NCI-H2171 (cell line): ENCODE results near the gene PAX8.
A peak's percentile ranks its signal among the peaks of the same experiment; 100 is the strongest.

Source experiments
- DNase-seq: peaks from one replicate; lab custom pipeline; 2025; lab: John Stamatoyannopoulos, UW

PAX8 gene

DNA sequence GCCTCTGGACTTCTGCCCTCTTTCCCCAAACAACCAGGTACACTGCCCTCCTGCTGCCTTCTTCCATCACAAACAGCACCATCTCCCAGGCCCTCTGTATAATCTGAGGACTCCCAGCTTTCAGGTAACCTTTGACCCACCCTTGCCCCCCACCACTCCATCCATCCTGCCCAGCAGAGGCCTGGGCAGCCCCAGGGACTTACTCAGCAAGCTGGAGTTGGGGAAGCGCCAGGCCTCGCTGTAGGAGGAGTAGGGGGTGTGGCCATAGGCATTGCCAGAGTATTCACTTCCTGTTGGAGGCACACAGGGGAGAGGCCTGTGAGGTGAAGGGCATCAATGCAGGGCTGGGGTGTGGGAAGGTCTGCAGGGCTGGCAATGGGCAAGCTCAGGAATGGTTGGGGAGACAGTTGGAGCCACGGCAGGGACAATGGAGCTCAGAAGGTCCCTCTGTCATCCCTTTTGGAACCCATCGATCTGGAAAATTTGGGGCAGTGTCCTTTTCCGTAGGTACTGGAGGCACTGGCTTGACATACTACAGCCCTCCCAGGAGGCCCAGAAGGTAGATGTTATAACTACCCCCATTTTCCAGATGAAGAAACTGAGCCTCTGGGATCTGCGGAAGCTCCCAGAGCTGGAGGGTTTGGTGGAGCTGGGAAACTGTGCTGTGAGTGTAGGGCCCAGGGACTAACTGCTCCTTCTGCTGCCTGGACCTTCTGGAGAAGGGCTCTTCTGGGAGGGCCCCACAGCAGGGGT is 58.7 kb downstream of the PAX8 start:
- no peak for DNase-seq

DNA sequence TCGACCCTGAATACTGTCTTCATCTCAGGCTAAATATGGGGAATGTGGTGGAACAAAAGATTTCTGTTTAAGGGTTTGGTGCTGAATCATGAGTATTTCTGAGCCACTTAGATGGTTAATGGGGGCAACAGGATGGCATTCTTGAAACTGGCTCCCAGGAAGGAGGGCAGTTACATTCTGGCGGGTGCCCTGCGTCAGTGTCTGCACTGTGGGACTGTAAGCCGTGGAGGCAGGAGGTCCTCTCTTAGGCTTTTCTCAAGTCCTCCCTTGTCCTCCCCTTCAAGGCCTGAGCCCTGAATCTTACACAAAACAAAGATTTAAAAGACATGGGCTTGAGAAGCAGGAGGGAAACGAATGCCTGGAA is 59.2 kb downstream of the PAX8 start:
- no peak for DNase-seq

GRCh38 chr2:113219092-113219441 is 59.7 kb downstream of the PAX8 start:
- DNase-seq: no peak

DNA sequence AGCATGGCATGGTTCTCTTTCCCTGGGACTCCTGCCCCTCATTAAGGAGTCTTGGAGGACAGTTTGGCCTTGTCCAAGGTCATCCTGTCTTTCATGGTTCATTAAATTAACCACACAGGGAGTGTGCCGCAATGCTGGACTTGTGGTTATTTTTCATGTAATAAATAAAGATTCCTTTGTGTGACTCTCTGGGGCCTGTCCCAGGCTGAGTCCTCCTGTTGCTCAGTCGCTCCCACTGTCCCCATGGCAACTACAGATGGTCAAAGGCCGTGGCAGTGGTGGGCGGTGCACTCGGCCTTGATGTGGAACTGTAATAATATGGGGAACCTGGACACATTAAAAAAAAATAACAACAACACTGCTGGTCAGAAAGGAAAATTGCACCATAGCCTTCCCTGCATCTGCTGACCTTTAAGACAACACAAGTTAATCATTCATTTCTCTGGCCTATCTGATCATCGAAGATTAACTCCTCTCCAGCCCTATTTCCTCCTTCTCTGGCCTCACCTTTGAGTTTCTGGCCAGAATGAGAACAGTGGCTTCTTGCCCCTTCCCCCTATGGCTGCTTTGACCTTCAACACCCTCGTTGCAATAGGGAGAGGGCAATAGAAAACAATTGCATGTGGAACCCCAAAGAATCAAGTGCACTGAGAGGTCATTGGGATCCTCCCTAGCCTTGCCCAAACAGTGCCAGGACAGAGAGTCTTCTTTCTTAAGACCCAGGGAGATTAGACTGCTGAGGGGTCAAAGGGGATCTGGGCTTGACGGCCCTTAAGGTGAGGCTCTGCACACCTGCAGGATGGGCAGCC is 60.2 kb downstream of the PAX8 start:
- DNase-seq: no peak

- DNase-seq: no peak
These were observed 61.1 kb downstream of the PAX8 start for GRCh38 chr2:113217455-113218282.

DNA sequence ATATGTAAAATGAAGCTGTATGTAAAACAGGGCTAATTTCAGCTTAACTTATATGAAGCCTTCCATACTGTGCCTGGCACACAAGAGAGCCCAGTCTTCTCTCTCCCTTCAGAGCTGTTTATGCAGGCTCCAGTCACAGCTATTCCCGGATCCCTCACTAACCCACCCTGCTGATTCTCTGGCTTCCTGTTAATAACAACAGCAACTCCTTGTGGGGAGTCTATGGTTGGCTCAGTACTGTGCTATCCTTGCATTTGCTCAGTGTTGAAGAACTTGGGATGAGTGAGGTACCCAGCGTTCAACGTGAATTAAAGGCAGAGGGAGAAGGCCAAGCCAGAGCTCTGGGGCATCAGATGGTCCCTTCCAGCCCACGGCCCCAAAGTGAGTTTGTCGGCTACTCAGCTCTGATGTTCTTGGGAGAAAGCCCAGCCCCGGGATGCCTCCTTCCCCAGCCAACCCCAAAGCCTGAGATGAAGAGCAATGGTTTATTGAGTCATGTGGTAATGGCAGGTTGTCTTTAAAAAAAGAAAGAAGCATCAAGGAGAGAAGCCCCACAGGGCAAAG is 61.7 kb downstream of the PAX8 start:
- DNase-seq: no peak

GRCh38 chr2:113216321-113216720 is 62.4 kb downstream of the PAX8 start:
- DNase-seq: no peak

- no peak for DNase-seq
These were observed 63.7 kb downstream of the PAX8 start for GRCh38 chr2:113215056-113215455.

GRCh38 chr2:113214141-113214540 is 64.6 kb downstream of the PAX8 start:
- no peak for DNase-seq

DNA sequence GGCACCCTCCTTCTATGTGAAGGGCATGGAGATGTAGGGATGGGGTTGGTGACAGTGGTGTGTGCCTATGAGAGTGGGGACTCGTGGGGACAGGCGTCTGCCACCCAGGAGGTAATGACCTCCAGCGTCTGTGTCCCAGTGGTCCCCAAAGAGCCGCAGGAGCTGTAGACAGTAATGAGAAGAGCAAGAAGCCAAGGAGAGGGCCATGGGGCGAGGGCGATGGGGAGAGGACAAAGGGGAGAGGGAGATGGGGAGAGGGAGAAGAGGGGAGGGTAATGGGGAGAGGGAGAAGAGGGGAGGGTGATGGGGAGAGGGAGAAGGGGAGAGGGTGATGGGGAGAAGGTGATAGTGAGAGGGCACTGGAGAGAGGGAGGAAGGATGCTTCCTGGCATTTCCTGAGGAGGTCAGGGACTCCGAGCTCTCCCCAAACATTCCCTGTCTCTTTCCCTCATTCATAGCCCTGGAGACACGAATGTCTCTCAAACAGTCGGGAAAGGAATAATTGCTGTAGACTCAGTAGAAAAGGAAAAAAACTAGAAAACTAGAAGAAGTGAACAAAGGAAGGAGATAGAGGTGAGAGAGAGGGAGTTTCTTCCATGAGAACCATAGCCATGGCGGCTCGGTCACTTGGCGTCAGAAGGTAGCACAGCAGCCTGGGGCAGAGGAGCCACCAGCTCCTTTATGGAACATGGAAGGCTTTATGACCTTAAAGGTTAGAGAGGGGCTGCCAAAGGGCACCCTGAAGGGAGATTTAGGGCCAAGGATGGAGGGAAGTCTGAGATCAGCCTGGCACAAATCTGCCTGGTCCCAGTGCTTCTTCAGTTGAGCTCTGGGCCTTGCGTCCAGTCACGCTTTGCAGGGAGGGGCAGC is 65.4 kb downstream of the PAX8 start:
- no peak for DNase-seq

DNA sequence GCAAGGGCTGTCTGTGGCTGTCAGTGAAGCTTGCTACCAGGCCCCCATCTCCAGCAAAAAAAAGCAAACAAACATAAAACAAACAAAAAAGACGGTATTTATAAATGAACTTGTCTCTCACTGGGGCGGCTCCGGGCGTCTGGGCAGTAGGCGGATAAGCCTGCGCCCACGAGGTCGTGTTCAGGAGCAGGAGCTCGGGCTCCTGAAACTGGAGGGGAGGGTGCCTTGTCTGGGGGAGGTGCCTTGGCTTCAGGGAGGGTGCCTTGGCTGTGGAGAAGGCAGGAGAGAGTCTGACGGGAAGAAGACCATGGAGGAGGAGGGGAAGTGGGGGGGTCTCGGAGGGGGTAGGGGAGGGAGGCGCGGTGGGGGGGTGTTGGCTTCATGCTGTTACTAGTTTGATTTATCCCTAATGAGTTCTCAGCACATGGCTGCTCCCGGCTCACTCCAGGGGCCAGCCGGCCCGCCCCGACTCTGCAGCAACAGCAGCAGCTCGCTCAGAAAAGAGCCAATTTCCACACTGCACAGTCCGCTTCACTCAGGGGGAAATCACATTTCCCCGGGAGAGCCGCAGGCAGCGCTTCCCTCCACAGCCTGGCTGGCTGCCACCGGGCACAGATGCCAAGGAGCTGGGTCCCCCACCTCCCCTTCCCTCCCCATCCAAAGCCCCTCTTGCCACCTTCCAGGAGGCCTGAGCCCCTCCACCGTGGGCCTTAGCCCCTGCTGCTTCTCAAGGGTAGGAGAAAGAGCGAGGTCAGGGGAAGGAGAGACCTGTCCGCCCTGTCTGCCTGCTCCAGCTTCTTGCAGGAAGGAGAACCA is 66.3 kb downstream of the PAX8 start:
- DNase-seq: peak; percentile 21

DNA sequence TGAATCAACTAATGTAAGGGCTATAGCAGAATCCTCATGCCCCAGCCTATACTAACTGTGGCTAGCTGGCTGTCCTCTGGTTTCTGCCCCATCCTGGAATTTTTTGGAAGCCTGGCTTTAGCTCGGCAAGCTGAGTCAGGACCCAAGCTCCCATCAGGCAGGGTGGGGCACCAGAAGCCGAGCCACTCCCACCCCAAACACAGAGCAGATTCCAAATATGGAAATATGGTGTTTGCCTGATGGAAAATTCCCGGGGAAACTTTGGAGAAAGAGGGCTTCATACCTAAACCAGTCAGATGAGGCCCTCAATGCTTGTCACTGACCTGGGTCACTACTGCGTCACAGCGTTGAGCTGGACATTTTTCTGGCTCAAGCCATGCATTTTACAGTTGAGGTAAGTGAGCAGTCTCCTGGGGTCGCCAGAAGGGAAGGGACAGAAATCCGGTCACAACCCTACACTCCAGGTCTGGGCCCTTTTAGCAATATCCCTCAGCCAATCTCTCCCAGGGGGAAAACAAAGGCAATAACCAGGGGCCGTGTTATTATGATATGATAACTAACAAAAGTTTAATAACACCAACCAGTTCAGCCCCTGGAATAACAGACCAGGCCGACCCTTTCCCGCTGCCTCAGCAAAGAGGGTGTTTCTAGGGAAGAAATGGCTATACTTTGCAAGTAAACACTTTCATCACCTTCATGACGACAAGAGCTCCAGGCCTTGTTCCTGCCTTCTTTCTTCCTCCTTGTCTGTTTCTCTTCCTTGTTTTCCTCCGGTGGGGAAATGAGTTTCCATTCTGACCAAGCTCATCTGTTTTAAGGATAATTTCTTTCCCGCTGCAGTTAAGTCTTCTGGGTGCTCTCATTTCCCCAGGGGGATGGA is 67.3 kb downstream of the PAX8 start:
- DNase-seq: no peak

- no peak for DNase-seq
These were observed 69.0 kb downstream of the PAX8 start for GRCh38 chr2:113209646-113210171.

DNA sequence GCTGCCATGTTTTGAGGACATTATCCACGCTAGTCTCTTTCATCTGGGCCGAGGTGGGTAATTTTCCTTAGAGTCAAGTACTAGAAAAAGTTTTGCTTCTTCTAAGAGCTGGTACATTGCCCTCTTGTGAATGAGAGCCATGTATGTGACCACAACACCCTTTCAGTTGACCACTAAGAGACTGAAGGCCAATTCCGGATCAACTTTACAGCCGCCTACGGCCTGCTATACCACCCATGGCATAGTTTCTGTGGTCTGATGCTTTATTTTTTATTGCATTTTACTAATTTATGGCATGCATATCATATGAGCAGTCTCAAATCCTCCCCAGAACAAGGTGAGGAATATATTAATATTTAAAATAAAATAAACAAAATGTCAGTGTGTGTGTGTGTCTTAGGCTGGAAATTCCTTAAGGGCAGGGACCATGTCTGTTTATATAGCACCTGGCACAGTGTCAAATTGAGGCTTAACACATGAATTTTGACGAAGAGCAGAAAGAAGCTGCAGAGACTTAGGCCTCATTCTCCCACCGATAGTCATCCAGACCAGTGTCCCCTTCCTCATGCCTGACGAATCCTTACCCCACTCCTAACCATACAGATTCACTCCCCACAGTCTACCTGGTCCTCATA is 69.6 kb downstream of the PAX8 start:
- no peak for DNase-seq

DNA sequence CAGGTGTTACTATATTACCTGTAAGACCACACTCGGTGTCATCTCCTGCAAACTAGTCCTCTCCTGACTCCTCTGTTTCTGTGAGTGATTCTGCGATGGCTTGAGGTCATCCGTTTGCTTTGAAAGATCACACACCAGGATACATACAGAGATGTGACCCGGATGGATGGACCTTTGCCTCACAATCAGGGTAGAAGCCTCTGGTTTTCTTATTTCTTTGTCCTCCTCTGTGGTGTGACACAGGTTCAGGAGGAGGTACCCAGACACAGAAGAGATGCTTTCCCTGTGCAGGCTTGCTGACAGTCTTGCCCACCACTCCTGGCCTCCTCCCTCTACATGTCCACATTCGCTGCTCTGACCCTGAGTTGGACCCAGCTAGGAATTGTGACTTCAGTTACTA is 70.3 kb downstream of the PAX8 start:
- no peak for DNase-seq

DNA sequence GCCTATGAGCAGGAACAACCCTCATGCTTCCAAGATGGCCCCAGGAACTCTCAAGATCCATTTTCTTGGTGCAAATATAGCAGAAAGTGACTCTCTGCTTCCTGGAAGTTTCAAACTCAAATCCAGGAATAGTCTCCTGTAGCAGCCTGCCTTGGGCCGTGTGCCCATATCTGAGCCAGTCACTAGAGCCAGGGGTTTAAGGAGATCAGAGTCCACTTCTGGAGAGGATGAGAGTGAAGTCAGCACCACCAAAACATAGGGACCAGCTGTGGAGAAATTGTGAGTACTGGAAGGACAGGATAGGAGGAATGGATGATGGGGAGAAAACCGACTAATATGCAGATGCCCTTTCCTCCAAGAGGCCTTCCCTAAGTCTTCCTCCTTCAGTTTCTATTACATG is 71.7 kb downstream of the PAX8 start:
- no peak for DNase-seq

DNA sequence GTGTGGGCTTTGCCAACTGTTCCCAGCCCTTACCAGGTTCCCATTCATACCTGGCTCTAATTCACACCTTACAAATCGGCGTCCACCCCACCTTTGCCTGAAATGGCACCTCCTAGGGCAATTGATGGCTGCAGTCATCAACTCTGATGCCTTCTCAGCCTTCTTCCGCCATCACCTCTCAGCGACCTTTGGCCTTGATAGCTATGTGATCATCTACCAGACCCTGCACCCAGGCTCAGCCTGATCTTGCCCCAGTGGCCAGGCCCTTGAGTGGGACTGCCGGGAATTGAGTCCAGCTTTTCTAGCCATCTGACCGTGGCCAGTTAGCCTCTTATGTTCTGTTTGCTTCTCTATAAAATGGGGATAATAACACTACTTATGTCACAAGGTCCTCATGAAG is 72.5 kb downstream of the PAX8 start:
- no peak for DNase-seq

DNA sequence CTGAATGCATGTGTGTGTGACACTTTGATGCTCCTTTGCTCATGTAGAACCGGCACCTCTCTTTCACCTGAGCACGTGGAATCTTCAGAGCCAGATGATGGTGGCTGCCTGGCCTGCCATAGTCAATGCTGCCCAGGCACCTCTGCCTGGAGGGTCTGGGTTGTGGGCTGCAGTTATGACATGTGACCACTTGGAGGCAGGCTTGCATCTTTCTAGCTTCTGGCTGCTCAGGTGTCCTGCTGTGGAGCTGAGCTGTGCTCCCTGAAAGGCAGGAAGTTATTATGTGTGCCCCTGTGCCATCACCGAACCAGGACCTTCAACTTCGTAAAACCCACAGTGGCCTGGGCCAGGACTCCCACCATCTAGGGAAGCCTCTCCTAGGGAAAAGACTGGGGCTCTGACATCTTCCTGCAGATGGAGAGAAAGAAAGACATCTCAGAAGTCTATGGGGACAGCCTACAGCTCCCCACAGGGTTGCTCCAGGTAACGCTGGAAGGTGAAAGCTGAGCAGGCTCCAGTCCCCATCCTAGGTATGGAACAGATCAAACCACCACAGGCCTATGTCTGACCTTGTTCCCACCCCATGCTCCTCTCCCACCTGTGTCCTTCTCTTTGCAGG is 74.7 kb downstream of the PAX8 start:
- DNase-seq: peak; percentile 6

- no peak for DNase-seq
These were observed 75.5 kb downstream of the PAX8 start for GRCh38 chr2:113203217-113203530.
